ENCODE results near the gene THRAP3.
A peak's percentile ranks its signal among the peaks of the same experiment; 100 is the strongest.

THRAP3 gene

DNA sequence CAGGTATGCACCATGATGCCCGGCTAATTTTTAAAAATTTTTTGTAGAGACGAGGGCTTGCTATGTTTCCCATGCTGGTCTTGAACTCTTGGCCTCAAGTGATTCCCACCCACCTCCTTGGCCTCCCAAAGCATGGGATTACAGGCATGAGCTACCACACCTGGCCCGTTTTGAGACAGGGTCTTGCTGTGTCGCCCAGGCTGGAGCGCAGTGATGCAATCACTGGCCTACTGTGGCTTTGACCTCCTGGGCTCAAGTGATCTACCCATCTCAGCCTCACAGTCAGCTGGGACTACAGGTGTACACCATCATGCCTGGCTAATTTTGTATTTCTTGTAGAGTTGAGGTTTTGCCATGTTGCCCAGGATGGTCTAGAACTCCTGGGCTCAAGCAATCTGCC lies 74.4 kb downstream of the THRAP3 start:
- DNase-seq (ENCODE audit: low spot score) = no peak

DNA sequence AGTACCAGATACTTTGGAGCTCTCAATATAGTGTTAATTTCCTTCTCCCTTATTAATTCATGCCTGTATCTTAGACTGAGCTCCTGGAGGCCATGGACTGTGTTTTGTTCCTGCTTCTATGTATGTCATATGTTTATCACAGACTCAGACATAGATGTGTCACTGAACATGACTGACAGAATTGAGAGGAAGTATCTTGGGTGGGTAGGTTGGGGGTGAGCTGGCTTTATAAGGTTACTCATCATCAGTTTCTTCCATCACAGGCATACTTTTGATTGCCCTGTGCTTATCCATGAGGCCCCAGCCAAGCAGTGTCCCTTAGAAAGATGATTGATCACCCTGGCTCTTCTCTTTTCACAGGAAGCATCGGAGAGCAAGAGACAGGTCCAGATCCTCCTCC lies 76.3 kb downstream of the THRAP3 start:
- DNase-seq (ENCODE audit: low spot score) = no peak

DNA sequence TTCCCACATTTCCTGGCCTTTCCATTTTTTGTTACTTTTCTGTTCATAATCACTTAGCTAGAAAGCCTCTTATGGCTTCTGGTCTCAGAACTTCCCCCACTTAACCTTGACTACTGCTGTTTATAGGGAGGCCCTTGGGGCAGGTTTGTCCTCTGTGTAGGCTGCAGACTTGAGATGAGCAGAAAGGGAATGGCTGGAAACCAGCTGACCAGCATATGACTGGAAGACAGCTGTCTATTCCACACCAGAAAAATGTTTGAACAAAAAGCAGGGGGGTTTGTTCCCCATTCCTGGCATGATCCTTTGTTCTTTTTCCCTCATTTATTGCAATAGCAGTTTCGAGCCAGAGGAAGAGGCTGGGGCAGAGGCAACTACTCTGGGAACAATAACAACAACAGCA lies 77.0 kb downstream of the THRAP3 start:
- no peak for DNase-seq (ENCODE audit: low spot score)

DNA sequence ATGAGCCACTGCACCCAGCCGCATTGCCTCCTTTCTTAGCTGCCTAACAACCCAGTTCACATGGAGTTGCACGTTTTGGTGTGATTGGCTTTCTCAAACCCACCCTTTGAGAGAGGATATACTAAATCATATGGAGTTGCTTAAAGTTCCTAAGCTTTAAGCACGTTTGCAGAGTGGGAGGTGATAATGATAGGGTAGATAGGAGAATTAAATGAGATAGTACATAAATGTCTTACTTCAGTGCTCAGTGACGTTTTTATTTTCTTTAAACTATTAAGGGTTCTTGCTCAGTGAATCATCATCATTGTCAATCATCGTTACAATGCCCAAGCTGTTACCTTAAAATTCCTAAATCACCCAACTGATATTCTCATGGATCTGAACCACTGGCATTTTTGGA lies 79.0 kb downstream of the THRAP3 start:
- no peak for DNase-seq (ENCODE audit: low spot score)

DNA sequence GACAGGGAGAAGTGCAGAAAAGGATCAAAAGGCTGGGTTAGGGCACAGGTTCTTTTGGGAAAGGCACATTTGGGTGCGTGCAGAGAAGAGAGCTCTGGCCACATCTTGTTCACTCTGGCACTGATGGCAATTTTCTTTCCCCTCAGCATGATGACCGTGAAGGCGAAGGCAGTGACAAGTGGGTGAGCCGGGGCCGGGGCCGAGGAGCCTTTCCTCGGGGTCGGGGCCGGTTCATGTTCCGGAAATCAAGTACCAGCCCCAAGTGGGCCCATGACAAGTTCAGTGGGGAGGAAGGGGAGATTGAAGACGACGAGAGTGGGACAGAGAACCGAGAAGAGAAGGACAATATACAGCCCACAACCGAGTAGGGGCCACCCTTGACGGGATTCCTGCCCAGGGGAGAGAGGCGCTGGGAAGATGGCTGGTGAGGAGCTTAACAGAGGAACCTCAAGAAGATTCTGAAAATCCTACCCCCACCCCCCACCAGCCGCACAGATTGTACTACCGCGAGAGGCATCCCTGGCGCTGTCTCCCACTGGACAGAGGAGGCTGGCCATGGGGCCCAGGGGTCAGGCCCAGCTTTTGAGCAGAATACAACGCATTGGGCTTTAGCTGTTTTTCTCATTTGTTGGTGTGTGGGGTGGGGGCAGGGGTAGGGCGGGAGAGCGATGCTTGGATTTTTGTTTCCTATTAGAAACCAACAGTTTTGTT lies 79.6 kb downstream of the THRAP3 start:
- DNase-seq (ENCODE audit: low spot score) = no peak

DNA sequence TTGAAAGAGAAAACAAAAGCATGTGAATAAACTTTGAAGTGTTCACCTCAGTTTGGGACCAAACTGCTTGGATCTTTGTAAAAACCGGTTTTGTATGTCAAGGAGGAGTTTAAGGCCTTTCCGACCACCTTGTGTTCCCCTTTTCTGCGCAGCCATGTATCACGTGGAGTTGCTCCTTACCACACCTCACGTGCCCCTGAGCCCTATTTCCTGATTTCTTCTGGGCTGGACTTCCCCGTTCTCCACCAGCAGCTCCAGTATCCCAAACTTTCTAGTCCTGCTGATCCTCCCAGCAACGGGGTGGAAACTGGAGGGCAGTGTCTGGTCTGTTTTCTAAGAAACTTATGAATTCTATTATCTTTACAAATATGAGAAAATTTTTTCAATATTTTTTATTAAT lies 80.3 kb downstream of the THRAP3 start:
- DNase-seq (ENCODE audit: low spot score) = no peak

DNA sequence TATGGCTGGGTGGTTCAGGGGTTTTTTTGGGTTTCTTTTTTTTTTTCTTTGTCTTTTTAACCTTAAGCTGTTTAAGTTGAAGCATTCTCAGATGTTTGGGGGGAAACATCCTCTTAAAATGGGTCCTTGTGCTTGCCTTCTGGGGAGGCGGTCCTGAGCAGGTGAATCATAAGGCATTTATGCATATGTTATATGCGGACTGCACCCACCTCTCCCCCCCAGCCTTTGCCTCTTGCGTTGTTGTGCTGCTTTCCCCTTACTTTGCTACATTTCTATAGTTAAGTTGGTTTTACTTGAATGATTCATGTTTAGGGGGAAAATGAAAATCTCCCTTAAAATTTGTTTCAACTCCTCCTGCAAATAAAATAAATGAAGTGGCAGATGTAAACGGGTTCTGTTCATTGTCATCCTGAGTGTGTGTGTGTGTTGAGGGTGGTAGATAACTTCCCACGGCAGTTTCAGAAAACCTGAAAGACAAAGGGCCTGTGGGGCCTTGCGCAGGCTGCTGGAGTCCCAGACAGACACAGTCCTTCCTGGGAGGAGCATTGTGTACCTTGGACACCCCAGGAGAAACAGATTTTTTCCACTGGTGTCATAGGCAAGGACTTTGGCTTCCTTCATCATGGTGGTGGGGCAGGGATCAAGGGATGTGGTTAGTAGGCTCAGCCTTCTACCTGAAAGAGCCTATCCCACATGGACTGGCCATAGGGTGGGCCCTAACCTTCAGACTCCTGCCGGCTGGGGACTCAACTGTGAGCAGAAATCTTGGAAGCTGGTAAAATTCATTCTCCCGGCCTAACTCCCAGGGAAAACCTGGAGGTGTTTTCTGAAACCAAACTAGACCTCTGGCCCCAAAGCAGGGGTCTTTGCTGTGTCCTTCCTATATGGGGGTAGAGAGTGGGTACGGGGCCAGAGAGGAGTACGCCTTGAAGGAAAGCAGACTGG lies 81.0 kb downstream of the THRAP3 start:
- no peak for DNase-seq (ENCODE audit: low spot score)

DNA sequence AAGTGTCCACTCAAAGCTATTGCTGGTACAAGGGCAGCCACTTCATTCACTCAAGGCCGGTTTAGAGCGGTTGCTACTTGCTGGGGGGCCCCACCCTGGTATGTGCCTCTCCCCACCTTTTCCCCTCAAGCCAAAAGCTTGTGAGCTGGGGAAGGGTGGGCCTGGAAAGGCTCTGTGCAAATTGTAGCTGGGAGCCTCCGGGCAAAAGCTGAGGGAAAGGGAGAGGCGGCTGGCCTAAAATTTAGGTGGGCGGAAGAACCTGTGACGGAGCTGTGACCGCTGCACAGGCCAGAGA lies 81.6 kb downstream of the THRAP3 start:
- DNase-seq (ENCODE audit: low spot score) = no peak

DNA sequence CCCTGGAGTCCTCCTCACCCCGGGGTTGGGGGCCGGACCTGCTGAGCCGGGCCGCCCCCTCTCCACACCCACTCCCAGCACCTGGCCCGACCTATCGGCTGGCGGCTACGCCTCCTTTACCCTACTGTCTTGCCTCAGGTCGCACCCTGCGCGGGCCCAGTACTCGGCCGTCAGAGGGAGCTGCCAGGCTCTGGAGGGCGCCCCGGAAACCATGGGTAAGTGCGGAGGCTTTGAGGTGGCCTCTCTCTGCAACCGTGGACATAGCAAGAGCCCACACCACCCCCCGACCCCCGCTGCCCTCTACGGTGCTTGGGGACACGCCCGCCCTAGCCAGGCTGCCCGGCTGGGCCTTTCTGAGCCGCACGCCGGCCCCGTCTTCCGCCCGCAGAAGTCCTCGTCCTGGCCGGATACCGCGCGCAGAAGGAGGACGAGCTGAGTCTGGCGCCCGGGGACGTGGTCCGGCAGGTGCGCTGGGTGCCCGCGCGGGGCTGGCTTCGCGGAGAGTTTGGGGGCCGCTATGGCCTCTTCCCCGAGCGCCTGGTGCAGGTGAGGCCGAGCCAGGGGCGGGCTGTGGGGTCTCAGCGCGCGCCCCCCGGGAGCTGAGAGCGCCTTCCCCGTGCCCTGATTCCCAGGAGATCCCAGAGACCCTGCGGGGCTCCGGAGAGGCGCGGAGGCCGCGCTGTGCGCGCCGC lies 82.1 kb downstream of the THRAP3 start, which contains the start of gene SH3D21:
Gene SH3D21, plus strand, starts transcription at position 159 of the 692 bp plus-strand sequence. Its CDS starts 53 bp downstream, at position 212.
- DNase-seq (ENCODE audit: low spot score) = peak; percentile 79

DNA sequence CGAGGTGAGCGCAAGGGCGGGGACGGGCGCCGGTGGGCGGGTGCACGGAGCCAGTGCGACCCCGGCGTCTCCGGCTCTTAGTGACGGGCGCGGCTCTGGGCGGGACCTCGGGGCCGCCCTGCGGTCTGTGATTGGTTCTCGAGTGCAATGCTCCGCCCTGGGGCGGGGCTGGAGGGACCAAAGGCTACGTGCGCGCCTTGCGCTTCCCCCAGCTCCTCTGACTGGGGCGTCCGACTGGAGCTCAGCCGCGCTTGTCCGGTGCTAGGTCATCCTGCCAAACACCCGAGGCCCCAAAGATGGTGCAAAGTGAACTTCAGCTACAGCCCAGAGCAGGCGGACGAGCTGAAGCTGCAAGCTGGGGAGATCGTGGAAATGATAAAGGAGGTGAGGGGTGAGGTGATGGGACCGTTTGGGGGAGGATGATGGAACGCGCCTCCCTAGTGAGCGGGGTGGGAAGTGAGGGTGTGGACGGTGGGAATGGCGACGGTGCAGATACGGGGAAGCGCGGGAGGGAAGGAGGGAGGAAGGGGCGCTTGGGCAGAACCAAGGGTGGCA lies 82.7 kb downstream of the THRAP3 start:
- DNase-seq (ENCODE audit: low spot score) = peak; percentile 94

DNA sequence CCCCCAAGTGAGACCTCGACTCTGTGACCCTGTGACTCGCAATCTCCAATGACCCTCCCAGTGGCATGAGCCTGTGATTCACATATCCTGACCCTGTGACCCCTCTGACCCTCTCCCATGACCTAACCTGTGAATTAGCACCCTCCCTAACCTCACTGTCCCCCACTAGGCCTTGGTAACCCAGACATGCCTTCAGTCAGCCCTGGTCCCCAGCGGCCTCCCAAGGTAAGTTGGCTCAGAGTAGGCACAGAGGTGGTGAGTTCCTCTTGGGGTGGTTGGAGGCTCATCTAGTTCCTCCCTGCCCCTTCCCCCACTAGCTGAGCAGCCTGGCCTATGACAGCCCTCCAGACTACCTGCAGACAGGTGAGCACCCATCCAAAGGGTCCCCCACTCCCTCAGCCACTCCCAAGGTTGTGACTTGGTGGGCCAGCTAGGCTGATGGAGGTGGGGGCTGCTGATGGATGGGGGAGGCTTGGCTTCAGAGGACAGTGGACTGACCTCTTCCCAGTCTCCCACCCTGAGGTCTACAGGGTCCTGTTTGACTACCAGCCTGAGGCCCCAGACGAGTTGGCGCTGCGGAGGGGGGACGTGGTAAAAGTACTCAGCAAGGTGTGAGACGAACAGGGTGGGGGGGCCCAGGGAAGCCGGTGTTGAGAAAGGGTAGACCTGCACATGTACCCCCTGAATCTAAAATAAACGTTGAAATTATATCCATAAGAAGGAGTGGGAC lies 83.5 kb downstream of the THRAP3 start:
- DNase-seq (ENCODE audit: low spot score) = no peak

DNA sequence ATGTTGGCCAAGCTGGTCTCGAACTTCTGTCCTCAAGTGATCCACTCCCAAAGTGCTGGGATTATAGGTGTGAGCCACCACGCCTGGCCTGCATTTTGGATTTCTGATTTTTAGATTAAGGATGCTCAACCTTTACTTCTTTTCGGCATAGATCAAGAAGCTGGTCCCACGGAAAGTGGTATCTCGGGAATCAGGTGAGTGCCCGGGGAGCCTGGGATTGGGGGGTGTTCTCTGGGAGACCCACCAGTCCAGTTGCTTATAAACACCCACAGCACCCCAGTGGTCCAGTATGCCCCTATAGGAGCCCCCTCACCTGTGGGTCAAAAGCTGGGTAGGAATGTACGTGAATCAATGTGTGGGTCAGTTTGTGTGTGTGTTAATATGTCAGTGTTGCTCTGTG lies 85.2 kb downstream of the THRAP3 start:
- no peak for DNase-seq (ENCODE audit: low spot score)

DNA sequence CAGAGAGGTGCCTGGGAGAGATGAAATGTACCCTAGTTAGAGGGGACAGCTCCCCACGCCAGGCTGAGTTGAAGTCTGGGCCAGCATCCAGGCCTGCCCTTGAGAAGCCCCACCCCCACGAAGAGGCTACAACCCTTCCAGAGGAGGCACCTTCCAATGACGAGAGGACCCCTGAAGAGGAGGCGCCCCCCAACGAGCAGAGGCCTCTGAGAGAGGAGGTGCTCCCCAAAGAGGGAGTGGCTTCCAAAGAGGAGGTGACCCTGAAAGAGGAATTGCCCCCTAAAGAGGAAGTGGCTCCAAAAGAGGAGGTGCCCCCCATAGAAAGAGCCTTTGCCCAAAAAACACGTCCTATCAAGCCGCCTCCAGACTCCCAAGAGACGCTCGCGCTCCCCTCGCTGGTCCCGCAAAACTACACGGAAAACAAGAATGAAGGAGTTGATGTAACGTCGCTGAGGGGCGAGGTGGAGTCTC lies 96.1 kb downstream of the THRAP3 start:
- no peak for DNase-seq (ENCODE audit: low spot score)

DNA sequence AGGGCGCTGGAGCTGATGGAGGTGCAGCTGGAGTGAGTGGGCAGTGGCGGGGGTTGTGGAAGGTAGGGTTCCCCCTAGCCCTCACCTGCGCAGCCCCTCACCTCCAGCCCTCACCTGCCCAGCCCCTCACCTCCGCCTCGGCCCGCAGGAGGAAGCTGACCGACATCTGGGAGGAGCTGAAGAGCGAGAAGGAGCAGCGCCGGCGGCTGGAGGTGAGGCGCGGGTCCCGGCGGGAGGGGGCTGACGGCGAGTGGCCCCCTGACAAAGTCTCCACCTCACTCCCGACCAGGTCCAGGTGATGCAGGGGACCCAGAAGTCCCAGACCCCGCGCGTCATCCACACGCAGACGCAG lies 96.5 kb downstream of the THRAP3 start:
- no peak for DNase-seq (ENCODE audit: low spot score)

DNA sequence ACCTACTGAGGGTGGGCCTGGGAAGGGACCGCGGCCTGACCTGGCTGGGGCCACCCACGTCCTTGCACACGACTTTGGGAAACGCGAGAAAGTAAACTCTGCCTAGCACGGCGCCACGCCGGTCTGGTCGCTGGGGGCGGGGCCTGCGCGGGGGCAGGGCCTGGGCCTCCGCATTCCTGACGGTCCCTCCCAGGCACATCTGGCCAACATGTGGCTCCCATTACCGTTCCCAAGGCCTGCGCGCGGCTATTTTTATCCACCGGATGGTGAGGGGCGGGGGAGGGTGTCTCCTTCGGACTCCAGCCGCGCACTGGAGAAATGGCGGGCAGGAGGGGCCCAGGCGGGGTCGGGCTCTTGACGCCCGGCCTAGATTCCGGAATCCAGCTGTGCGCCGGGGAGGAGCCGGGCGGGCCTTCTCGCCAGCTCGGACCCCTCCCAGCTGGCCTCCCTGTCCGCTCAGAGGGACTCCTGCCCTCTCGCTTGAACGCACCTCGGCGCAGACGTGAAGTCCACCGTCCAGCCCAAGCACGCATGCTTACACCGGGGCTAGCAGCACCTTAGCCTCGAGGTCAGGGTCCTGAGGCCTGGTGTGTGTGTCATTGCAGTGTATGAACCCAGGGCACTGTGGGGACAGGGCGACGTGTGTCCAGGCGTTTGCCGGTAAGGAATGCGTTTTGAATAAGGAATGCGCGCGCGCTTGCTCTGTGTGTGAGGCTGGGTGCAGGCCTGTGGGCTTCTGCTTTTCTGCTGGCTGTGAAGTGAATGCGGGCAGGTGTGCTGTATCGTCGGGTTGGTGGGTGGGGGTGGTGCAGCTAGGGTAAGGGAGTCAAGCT lies 97.1 kb downstream of the THRAP3 start:
- no peak for DNase-seq (ENCODE audit: low spot score)

DNA sequence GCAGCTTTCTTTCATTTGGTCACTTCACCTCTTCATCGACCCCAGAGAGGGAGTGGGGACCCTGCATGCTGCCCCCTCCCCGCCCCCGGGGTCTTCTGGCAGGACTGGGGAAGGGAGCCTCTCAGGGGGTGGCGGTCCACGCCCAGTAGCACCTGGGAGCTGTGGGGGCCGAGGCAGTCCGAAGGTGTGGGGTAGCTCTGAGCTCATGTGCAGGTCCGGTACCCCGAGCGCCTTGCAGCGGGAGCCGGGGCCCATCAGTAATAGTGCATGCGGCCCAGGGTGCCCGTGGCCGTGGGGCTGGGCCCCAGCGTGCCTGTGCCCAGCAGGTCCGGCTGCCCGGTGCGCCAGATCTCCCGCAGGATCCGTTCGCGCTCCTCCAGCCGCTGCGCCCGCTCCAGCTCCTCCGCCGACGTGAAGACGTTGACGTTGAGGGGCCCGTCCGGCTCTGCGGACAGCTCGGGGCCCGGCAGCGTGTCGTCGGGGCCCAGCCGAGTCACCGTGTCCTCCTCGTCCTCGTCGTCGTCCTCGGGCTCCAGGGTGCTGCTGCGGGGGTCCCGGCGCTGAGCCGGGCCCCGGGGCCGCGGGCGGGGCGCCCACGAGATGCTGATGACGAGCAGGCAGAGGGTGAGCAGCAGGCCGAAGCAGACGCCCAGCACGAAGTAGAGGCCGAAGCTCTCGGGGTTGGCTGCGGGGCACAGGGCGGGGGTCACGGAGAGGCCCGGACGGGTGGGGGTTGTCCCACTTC lies 98.0 kb downstream of the THRAP3 start:
- no peak for DNase-seq (ENCODE audit: low spot score)

DNA sequence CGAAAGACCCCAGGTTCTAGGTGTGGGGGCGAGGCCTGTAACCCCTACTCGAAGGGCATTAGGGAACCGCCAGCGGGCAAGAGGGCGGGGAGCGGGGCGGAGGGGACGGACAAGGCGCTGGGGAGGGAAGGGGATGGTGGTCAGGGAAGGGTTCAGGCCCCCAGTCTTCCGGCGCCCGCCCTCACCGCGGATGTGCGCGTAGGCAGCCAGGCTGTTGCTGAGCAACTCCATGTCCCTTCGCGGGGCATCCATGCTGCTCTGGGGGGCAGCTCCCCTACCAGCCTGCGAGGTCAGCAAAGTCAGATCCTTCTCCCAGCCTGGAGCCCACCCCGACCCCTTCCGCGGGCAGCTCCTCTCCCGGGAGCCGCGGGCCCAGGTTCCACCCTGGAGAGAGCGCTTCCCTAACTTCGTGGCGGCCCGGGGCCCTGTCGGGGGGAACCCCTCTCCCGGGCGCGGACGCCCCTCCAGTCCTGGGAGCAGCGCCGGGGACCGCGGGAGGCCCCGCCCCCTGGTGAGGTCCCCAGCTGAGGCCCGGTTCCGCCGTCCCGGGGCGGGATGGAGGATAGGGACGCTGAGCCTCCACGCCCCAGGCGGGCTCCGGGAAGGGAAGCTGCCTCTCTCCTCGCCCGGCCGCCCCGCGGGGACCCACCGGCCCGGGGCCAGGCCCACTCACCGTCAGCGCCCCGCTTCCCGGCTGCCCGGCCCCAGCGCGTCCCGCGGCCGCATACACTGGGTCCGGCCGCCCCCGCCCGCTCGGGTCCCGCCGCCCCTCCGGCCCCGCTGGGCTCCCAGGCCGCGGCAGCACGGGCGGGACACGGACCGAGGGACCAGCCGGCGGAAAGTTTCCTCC lies 98.8 kb downstream of the THRAP3 start:
- peak; percentile 46 for DNase-seq (ENCODE audit: low spot score)

DNA sequence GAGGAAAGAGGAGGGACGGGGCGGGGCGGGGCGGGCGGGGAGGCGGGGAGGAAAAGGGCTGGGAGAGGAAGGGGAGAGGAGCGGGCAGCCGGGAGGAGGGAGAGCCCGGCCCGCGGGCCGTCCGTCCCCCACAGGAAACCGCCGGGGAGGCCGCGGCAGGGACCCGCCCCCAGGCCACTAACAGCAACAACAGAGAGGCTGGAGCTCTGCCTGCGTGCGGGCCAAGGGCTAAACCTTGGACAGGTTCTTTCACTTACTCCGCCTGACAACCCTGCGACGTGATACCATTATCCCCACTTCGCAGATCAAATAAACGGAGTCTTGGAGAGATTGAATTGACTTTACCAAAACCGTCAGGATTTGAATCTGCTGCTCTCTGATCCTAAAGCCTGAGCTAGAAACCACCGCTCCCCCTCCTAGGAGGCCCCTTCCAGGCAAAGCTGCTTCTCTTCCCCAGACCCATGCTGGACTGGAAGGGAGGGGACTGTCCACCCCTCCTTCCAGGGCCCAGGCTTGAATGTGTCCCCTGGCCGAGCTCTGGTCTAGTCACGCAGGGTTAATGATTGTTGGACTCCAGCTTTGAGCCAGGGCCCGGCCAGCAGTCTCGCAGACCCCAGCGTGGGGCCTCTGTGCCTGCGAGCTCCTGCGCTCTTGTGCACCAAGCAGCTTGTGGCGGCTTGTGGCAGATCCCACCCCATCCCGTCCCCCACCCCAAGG lies 99.6 kb downstream of the THRAP3 start, which contains the start of gene EVA1B:
Gene EVA1B, minus strand, starts transcription at position 10 of the 717 bp plus-strand sequence. CDS start 608 bp downstream, outside the sequence.
- DNase-seq (ENCODE audit: low spot score) = peak; percentile 87

All from HuH-7 (cell line).